ENCODE results near the gene AGTR1.
"Not testable (repeated sequence)": the region's sequence is repeated elsewhere in the genome, so short reads cannot be mapped to it uniquely, and the experiment has no call there.

AGTR1 gene

DNA sequence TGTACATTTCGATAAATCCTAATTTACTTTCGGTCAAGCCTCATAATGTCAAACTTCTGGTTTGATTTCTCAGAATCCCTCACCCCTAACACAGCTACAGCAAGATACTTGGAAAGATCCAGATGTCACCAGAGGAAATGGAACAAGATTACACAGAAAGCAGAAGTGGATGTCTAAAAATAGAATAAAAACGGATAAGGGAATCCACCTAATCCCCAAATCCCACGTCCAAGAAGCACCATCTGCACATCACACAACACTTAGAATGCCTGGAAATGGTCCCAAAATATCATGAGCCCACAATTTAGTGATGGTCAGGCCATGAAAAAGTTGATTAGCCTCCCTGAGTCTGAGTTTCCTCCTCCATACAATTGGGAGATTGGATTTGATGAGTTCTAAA lies 61.7 kb downstream of the AGTR1 start:
- DNase-seq, result no peak

DNA sequence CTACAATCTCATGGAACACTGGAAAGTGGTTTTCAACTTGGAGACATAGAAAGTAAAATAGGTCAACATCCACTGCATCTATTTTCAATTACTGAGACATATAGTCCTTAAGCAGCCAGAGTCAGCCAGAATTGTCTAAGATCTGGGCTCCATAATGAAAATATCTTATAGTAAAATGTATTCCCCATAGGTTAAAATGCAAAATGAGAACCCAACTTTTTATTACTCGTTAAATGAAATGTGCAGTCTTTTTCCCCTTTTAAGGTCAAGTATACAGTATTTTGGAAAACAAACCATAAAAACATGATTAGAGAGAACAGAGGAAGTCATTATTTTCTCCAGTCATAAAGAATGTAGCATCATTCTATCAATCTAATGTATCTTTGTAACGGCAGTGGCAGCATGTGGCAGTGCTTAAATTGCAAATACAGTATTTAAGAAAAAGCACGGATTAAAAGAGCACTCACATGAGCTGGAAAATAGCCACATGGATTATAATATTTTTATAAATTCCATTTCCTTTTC lies 65.5 kb downstream of the AGTR1 start:
- DNase-seq, result no peak

DNA sequence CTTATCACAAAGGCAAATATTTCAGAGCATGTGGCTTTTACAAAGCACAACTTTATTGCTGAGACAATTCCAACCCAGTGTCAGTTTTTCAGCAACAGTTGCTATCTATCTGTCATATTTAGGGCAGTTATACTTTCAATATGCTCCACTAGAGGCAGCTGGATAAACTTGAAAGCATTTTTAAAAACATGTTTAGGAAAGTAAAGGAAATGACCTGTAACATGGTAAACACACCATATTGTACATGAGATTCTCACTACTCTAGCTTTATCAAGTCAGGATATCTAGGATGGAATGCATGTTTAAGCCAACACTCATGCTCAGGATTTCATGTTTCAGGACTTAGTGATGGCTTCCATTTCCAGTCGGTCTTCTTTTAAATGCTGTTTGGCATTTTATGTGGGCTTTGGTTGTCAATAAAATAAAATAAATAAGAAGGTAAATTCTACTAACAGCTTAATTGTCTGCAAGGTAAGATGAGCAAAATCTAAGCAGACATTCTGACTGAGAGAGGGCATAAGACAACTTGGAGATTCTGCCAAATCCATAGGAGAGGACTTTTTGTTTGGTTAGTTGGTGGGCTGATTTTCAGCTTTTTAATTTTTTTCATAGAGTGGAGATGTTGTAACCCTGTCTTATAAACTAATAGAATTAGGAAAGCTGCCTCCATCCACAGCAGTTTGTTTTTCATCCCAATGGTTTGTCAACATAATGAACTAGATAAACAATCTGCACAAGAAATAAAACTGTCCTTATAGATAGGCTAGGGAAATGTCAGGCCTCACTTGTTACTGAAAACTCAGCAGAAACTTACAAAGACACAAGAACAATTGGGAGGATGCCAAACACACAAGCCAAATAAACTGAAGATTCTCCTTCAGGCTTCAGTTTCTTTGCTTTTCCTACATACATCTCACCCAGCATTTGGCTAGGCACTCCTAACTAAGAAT lies 66.6 kb downstream of the AGTR1 start:
- no peak for DNase-seq

DNA sequence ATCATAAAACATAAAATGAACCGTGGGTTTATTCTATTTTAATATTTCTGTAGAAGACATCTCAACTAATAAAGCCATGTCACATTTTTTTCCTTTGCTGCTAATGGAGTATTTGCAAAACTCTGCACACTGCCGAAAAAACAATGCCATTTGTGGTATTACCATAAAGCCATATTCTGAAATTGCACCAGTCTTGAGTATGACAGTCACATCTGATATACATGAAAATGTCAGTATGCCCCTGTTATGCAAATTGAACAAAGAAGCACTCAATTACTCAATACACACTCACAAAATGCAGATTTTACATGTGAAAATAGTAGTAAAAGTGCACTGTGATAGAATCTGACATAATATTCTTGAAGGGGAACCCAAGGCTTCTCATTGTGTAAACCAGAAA lies 74.7 kb downstream of the AGTR1 start:
- no peak for DNase-seq

DNA sequence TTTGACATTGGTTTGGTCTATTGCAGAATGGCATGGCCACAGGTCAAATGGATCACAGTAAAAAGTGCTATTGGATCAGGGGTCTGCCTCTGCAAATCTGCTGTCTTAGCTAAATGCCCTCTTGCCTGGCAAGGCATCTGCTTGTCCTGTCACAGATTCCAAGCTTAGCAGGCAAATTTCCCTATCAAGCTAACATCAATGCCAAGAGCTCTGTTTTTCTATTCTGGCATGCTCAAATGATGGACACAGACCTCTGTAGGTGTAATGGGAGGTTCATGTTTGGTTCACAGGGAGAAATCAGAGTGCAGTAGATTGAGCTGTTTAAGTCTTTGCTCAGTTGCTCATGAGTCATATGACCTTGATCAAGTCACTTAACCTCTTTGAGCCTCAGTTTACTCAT lies 75.1 kb downstream of the AGTR1 start:
- DNase-seq, result no peak

DNA sequence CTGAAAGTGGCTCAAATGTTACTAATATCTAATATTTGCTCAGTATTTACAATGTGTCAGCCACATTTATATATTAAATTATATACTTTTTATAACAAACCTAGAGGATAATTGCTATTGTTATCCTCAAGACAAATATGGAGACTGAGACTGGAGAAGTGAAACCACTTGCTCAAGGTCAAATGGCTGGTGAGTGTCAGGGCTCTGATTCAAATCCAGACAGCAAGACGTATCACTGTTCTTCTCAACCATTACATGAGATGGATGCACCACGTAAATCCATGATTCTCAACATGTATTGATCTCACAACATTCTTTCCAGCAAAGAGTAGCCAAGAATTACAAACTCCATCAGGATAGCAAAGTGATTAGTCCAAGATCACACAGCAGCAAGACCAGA lies 76.1 kb downstream of the AGTR1 start:
- DNase-seq, result no peak

DNA sequence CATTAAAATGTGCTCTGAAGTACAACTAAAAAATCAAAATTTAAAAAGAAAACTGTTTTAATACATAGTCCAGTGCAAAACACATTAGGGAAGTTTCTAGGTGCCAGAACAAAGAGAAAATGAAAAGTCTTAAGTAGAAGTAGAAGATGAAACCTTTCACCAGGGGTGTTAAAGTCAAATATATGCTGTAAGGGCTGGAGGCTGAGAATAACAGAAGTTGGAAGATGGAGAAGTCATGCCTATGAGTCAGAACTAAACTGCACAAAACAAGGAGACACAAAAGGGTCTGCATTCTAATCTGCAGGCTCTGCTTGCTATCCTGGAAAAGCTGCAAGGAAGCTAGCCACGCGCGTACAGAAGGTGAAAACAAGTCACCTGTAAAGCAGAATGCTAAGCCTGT lies 81.2 kb downstream of the AGTR1 start:
- no peak for DNase-seq

DNA sequence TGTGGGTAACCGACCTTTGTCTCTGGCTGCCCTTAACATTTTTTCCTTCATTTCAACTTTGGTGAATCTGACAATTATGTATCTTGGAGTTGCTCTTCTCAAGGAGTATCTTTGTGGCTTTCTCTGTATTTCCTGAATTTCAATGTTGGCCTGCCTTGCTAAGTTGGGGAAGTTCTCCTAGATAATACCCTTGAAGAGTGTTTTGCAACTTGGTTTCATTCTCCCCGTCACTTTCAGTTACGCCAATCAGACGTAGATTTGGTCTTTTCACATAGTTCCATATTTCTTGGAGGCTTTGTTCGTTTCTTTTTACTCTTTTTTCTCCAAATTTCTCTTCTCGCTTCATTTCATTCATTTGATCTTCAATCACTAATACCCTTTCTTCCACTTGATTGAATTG lies 87.3 kb downstream of the AGTR1 start:
- DNase-seq, result not testable (repeated sequence)

DNA sequence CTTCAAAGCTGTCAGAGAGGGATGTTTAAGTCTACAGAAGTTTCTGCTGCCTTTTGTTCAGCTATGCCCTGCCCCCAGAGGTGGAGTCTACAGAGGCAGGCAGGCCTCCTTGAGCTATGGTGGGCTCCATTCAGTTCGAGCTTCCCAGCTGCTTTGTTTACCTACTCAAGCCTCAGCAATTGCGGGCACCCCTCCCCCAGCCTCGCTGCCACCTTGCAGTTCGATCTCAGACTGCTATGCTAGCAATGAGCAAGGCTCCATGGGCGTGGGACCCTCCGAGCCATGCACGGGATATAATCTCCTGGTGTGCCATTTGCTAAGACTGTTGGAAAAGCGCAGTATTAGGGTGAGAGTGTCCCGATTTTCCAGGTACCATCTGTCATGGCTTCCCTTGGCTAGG lies 88.5 kb downstream of the AGTR1 start:
- not testable (repeated sequence) for DNase-seq

DNA sequence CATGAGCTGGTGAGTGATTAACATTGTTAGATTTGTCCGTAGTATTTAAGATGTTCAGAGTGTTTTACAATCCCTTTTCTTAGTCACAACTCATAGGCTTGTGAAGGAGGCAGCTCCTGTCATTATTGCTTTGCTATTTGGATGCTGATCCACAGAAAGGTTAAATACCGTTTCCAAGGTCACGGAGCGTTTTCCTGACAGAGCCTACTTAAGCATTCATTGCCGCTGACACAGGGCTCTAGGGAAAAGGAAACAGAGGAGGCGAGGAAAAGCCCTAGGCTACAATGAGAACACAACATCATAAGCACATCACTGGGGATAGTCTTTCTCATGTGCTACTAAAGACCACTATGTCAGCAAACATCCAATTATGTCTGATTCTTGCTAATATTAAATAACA lies 91.4 kb downstream of the AGTR1 start:
- no peak for DNase-seq

DNA sequence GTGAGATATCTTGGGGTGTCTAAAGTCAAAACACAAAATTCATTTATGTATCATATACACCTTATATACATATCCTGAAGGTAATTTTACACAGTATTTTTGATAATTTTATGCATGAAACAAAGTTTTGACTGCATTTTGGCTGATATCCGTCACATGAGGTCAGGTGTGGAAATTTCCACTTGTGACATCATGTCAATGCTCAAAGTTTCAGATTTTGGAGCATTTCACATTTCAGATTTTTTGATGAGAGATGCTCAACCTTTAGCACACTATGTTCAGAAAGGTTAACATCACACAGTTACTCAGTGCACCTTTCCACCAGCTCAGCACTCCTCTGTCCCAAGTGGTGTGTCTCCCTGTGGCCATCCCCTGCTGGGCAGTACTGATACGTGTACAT lies 92.2 kb downstream of the AGTR1 start:
- no peak for DNase-seq

DNA sequence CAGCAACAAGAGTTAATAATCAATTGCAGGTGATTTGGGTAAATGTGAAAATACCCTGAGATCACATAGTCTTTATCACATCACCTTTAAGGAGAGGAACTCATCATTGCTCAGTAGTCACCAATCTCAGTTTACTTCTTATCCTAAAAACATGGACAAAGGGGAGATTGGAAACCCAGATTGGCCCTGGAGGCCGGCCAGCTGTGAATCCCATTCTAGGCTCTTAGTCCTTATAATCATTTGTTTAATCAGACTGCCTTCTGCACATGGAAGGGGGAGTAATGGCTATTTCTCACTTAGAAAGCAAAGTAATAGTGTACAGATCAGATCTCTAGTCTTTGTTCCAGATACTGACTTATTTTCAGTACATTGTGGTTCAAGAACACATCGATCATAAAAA lies 92.7 kb downstream of the AGTR1 start:
- peak; percentile 28 for DNase-seq

DNA sequence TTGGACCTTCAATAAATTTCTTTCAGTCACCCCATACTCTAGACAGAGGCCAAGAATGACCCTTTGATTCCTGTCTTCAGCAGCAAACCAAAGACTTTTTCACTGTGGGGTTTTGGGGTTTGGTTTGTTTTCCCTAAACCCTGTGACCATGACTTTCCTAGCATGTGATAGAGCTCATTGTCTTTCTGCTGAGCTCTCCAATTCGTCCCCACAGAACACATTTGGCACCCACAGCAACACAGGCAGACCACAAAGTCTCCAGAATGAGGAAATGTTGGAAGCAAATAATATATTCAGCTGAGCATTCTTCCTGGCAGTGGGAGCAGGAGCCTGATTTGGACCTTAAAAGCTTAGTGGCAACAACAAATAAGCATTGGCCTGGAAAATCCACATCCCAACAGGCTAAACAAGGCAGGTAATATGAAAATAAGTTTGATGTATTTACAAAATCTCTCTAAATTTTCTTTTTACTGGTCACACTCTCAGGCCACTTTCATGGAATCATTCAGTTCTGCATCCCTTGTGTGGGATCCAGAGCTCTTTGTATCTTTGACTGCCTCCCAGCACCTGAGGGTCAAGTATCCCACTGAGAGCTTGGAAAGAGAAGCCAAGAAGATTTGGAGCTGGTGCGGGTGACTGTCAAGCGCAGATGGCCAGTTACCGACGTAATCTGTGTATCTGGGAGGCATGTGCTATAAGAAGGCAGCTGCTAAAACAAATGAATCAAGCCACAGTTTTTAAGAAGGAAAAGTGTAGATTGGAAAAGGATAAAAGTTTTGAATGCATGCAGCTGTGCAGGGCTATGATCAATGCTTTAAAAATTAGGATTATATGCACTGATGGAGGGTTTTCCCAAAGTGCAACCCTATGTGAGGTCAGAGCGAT lies 93.4 kb downstream of the AGTR1 start:
- DNase-seq, result peak; percentile 88

DNA sequence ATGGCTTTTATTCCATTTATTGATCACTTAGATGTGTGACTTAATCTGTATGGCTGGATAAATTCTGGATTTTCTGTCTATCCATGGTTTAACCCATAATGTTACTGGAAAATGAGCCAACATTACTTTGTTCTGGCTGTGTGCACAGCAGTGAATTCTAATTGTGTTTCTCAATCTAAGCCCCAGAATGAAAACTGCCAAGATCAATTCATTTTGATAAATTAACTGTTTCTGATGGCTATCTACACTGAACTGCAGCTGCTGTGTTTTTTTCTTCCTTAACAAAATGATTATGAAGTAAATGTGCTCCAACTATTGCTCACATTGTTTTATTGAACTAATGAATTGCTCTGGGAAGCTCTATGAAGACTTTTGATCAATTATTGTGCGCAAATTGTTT lies 94.2 kb downstream of the AGTR1 start:
- DNase-seq, result no peak

DNA sequence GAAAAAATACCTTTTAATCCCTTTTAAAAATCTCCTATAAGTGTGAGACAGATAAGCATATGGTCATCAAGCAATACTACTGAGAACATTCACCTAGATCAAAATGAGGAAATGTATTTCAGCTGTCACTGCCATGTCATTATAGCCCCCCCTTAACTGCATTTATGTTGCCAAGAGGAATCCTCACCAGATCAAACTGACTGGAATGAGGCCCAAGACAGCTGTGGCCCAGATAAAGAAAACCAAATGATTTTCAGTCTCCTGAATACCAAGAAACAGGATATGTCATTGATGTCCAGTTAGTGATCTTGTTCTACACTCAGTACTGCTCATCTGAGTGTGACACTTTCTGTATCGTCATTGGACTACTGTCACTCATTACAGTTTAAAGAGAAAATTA lies 94.8 kb downstream of the AGTR1 start:
- DNase-seq, result no peak
